Heart left ventricle (tissue), 13 donors: Measurements from ENCODE around the gene RUFY1.

Source experiments
- POLR2A ChIP-seq, 2 donors: fragments of 450-650 bp; IDR thresholded peaks; one replicate each; pipeline ENCODE4 v1.6.1; 2017; ENCODE audit warnings: antibody characterized with exemption in 2 of 2, mild to moderate bottlenecking in 2 of 2, moderate library complexity in 2 of 2
- TF ChIP-seq, protein P1 (sequence below), 12 donors: fragments of 200-600 bp; sonication (generic) in 4 of 12; IDR thresholded peaks; one replicate each; pipeline versions ENCODE4 v1.5.0 to v1.8.0; 2018 to 2022; ENCODE audit warnings: antibody characterized with exemption in 12 of 12, mild to moderate bottlenecking in 5 of 12
- donor health status: ischemic (EF 13 %, LVEDD 7.1; RV severe dilation, severe dysfunction).
- donor health status: DM: no; HTN: yes; CAD: no.
- donor health status: DM: no; HTN: no; CAD: no.
- donor health status: ischemic (EF 25% LVEDD 6.9; RV normal size, moderate dysfunction).
- donor health status: ischemic (EF 25% LVEDD 5.7; RV mildly dilated, moderate dysfunction).
- donor health status: ischemic (EF 35%, LVEDD 5.7; RV mildly dilated, moderate dysfunction).
- donor health status: nonischemic (EF 11% LVEDD 7.7; RV severe dilation, severe dysfunction).
- donor health status: DM: yes; HTN: yes; CAD: no.
- donor health status: PGD.
- donor health status: ischemic (EF 29% LVEDD 5.4; RV normal size, mild dysfunction).
- donor health status: nonischemic (EF 23%, LVEDD 6.1; RV moderate dilation, normal function).

DNA sequence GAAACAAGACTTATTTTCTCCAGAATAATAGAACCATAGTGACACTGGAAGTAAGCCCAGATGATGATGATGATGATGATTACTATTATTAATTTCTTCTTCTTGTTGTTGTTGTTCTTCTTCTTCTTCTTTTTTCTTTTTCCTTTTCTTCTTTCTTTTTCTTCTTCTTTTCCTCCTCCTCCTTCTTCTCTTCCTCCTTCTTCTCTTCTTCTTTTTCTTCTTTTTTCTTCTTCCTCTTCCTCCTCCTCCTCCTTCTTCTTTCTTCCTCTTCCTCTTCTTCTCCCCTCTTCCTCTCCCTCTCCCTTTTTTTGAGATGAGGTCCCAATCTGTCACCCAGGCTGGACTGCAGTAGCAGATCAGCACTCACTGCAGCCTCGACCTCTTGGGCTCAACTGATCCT, 40.5 kb upstream of the RUFY1 start:
- TF ChIP-seq, protein P1, sequence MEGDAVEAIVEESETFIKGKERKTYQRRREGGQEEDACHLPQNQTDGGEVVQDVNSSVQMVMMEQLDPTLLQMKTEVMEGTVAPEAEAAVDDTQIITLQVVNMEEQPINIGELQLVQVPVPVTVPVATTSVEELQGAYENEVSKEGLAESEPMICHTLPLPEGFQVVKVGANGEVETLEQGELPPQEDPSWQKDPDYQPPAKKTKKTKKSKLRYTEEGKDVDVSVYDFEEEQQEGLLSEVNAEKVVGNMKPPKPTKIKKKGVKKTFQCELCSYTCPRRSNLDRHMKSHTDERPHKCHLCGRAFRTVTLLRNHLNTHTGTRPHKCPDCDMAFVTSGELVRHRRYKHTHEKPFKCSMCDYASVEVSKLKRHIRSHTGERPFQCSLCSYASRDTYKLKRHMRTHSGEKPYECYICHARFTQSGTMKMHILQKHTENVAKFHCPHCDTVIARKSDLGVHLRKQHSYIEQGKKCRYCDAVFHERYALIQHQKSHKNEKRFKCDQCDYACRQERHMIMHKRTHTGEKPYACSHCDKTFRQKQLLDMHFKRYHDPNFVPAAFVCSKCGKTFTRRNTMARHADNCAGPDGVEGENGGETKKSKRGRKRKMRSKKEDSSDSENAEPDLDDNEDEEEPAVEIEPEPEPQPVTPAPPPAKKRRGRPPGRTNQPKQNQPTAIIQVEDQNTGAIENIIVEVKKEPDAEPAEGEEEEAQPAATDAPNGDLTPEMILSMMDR (IDR thresholded peaks at IDR 0.05), result no peak
- no peak for TF ChIP-seq POLR2A (IDR thresholded peaks at IDR 0.05)
